H1 (cell line): ENCODE results near the gene CXCL12. TPM values are rescaled to one million over a fixed set of nuclear protein-coding genes. Genes with fewer than 3 reads are reported as not detected.

Source experiments
- CTCF ChIA-PET: fragments of 300-600 bp; sonication (Branson Sonifier 250); formaldehyde crosslinking; loops from one replicate; lab custom pipeline; 2021; ENCODE audit not compliant: partially characterized antibody; lab: Charles Lee
- POLR2A ChIA-PET: fragments of 300-600 bp; sonication (Branson Sonifier 250); formaldehyde crosslinking; loops from one replicate; lab custom pipeline; 2021; ENCODE audit warnings: inconsistent platforms; ENCODE audit not compliant: partially characterized antibody; lab: Charles Lee
- DNase-seq, 2 experiments: peaks; one replicate each; pipeline versions ENCODE4 v3.0.0 to v3.0.0-alpha.2; 2010 to 2022; ENCODE audit warnings: low spot score in 2 of 2, low read depth in 1 of 2, mixed read lengths in 1 of 2
- FAIRE-seq: peaks from 2 replicates; lab custom pipeline; 2011; peaks lifted over from hg19 to GRCh38; lab: Jason Lieb, UNC
- H2AFZ ChIP-seq: 2 replicates; pipeline ENCODE4 v1.8.1; 2012; ENCODE audit warnings: low read length, inconsistent platforms
- H2AK5ac ChIP-seq: 2 replicates; pipeline ENCODE4 v1.6.1; 2013; ENCODE audit warnings: low read depth, low read length
- H2BK120ac ChIP-seq: replicated peaks from 2 replicates; pipeline ENCODE3; 2013; ENCODE audit warnings: low read depth, low read length, inconsistent platforms
- H2BK12ac ChIP-seq: 2 replicates; pipeline ENCODE4 v1.6.1; 2013; ENCODE audit warnings: low read depth, low read length
- H2BK15ac ChIP-seq: 2 replicates; pipeline ENCODE4 v1.6.1; 2013; ENCODE audit warnings: low read length
- H2BK20ac ChIP-seq: 2 replicates; pipeline ENCODE4 v1.6.1; 2013; ENCODE audit warnings: low read length
- H2BK5ac ChIP-seq: 2 replicates; pipeline ENCODE4 v1.6.1; 2013; ENCODE audit warnings: low read depth, low read length
- H3K14ac ChIP-seq: 2 replicates; pipeline ENCODE4 v1.6.1; 2013; ENCODE audit warnings: inconsistent platforms; ENCODE audit not compliant: insufficient read length
- H3K18ac ChIP-seq: 2 replicates; pipeline ENCODE4 v1.6.1; 2013; ENCODE audit warnings: low read length; ENCODE audit errors: extremely low read depth
- H3K23ac ChIP-seq: 2 replicates; pipeline ENCODE4 v1.6.1; 2013; ENCODE audit warnings: inconsistent platforms; ENCODE audit not compliant: insufficient read length
- H3K23me2 ChIP-seq: 2 replicates; pipeline ENCODE4 v1.6.1; 2013; ENCODE audit warnings: low read depth, low read length
- H3K27ac ChIP-seq: 2 replicates; pipeline ENCODE4 v1.6.1; 2011; ENCODE audit warnings: low read depth, low read length, inconsistent platforms
- H3K27me3 ChIP-seq, 4 experiments: replicated peaks in 1 of 4; 1 replicate in 1 of 4; 2 replicates in 3 of 4; pipeline versions ENCODE4 v1.6.1 to v1.8.1; 2011 to 2013; ENCODE audit warnings: low read length in 3 of 4, mild to moderate bottlenecking in 3 of 4, inconsistent platforms in 2 of 4, mixed read lengths in 2 of 4, moderate library complexity in 1 of 4; ENCODE audit not compliant: control insufficient read depth in 3 of 4, insufficient read depth in 3 of 4; ENCODE audit errors: extremely low read depth in 1 of 4
- H3K36me3 ChIP-seq, 4 experiments: 2 replicates each; pipeline versions ENCODE4 v1.6.1 to v1.8.1; 2011 to 2013; ENCODE audit warnings: mild to moderate bottlenecking in 4 of 4, low read length in 3 of 4, moderate library complexity in 2 of 4, control low read depth in 1 of 4, inconsistent platforms in 1 of 4; ENCODE audit not compliant: insufficient read depth in 4 of 4, control insufficient read depth in 2 of 4
- H3K4ac ChIP-seq: replicated peaks from 2 replicates; pipeline ENCODE3; 2013; ENCODE audit warnings: low read length, low read depth, mixed read lengths, inconsistent platforms; ENCODE audit not compliant: insufficient read length
- H3K4me1 ChIP-seq, 4 experiments: replicated peaks in 1 of 4; 1 replicate in 1 of 4; 2 replicates in 3 of 4; pipeline versions ENCODE4 v1.6.1 to v1.8.1; 2011 to 2013; ENCODE audit warnings: low read length in 3 of 4, inconsistent platforms in 2 of 4, mixed read lengths in 1 of 4; ENCODE audit not compliant: insufficient read depth in 4 of 4, control insufficient read depth in 3 of 4
- H3K4me2 ChIP-seq, 2 experiments: 2 replicates each; pipeline versions ENCODE4 v1.6.1 to v1.8.1; 2011 to 2013; ENCODE audit warnings: low read depth in 2 of 2, low read length in 2 of 2, control low read depth in 1 of 2, inconsistent platforms in 1 of 2, mild to moderate bottlenecking in 1 of 2; ENCODE audit not compliant: insufficient read depth in 1 of 2
- H3K4me3 ChIP-seq, 4 experiments: fragments of 200-600, 300-600 bp in 1 of 4; sonication (generic), shearing (Covaris generic), sonication (Bioruptor Twin) in 1 of 4; 2 replicates each; pipeline versions ENCODE4 v1.5.1 to v1.8.1; 2011 to 2016; ENCODE audit warnings: low read length in 4 of 4, low read depth in 3 of 4, control low read depth in 2 of 4, inconsistent platforms in 2 of 4, mild to moderate bottlenecking in 2 of 4, mixed read lengths in 1 of 4, moderate library complexity in 1 of 4; ENCODE audit not compliant: insufficient read depth in 2 of 4; ENCODE audit errors: extremely low read depth in 1 of 4
- H3K56ac ChIP-seq: replicated peaks from 2 replicates; pipeline ENCODE3; 2013; ENCODE audit warnings: low read depth, mild to moderate bottlenecking, mixed read lengths, low read length, inconsistent platforms; ENCODE audit not compliant: insufficient read length
- H3K79me1 ChIP-seq: 2 replicates; pipeline ENCODE4 v1.6.1; 2013; ENCODE audit warnings: low read depth, low read length, control low read depth
- H3K79me2 ChIP-seq, 2 experiments: 2 replicates each; pipeline versions ENCODE4 v1.6.1 to v1.8.1; 2012 to 2013; ENCODE audit warnings: low read length in 2 of 2, mild to moderate bottlenecking in 2 of 2, inconsistent platforms in 1 of 2; ENCODE audit not compliant: insufficient read depth in 2 of 2, control insufficient read depth in 1 of 2
- H3K9ac ChIP-seq, 4 experiments: replicated peaks in 1 of 4; 1 replicate in 1 of 4; 2 replicates in 3 of 4; pipeline versions ENCODE4 v1.6.1 to v1.8.1; 2011 to 2013; ENCODE audit warnings: low read depth in 3 of 4, low read length in 3 of 4, control low read depth in 2 of 4, mild to moderate bottlenecking in 2 of 4, moderate library complexity in 2 of 4, inconsistent platforms in 1 of 4; ENCODE audit errors: extremely low read depth in 1 of 4
- H3K9me3 ChIP-seq, 2 experiments: 2 replicates each; pipeline versions ENCODE4 v1.6.1 to v1.8.1; 2012 to 2013; ENCODE audit warnings: mild to moderate bottlenecking in 2 of 2, moderate library complexity in 2 of 2, control low read depth in 1 of 2, inconsistent platforms in 1 of 2, low read depth in 1 of 2, low read length in 1 of 2, mixed read lengths in 1 of 2; ENCODE audit not compliant: insufficient read depth in 2 of 2
- H4K20me1 ChIP-seq, 2 experiments: replicated peaks in 1 of 2; 2 replicates each; pipeline versions ENCODE3 to v1.8.1; 2011 to 2013; ENCODE audit warnings: inconsistent platforms in 2 of 2, low read length in 2 of 2, mild to moderate bottlenecking in 1 of 2; ENCODE audit not compliant: insufficient read depth in 2 of 2, control insufficient read depth in 1 of 2
- H4K5ac ChIP-seq: 2 replicates; pipeline ENCODE4 v1.6.1; 2013; ENCODE audit warnings: low read length, low read depth, mixed read lengths, inconsistent platforms; ENCODE audit not compliant: insufficient read length
- H4K8ac ChIP-seq: 2 replicates; pipeline ENCODE4 v1.8.0; 2013; ENCODE audit warnings: mild to moderate bottlenecking, moderate library complexity, low read length, inconsistent platforms; ENCODE audit not compliant: insufficient read depth; ENCODE audit errors: extremely low read depth
- H4K91ac ChIP-seq: replicated peaks from 2 replicates; pipeline ENCODE3; 2013; ENCODE audit warnings: low read length, mixed read lengths, inconsistent platforms; ENCODE audit not compliant: insufficient read length
- FOSL1 ChIP-seq: IDR thresholded peaks from 2 replicates; pipeline ENCODE4 v1.6.1; 2011; ENCODE audit warnings: mild to moderate bottlenecking, low read depth, low read length, moderate library complexity; ENCODE audit not compliant: insufficient read depth
- NANOG ChIP-seq: IDR thresholded peaks from 2 replicates; pipeline ENCODE4 v1.6.1; 2011; ENCODE audit warnings: low read length, low read depth, mild to moderate bottlenecking, inconsistent platforms; ENCODE audit not compliant: insufficient read depth, poor library complexity, severe bottlenecking
- POLR2AphosphoS5 ChIP-seq: IDR thresholded peaks from 2 replicates; pipeline ENCODE4 v1.6.1; 2011; ENCODE audit warnings: low read depth, low read length
- RFX5 ChIP-seq: IDR thresholded peaks from 2 replicates; pipeline ENCODE4 v1.6.1; 2011; ENCODE audit warnings: low read depth, low read length, improper control_type of control experiment, borderline replicate concordance
- RXRA ChIP-seq: IDR thresholded peaks from 2 replicates; pipeline ENCODE4 v1.6.1; 2011; ENCODE audit warnings: low read depth, mild to moderate bottlenecking, low read length, moderate library complexity; ENCODE audit not compliant: insufficient read depth
- SIRT6 ChIP-seq: IDR thresholded peaks from one replicate; pipeline ENCODE4 v1.7.1; 2012; ENCODE audit warnings: low read length, inconsistent platforms
- SP1 ChIP-seq: IDR thresholded peaks from 2 replicates; pipeline ENCODE4 v1.6.1; 2011; ENCODE audit warnings: low read depth, low read length
- TAF7 ChIP-seq: optimal IDR thresholded peaks from 2 replicates; pipeline ENCODE3; 2011; ENCODE audit warnings: low read depth, mild to moderate bottlenecking, inconsistent platforms, low read length, moderate library complexity, borderline replicate concordance
- TCF12 ChIP-seq: IDR thresholded peaks from 2 replicates; pipeline ENCODE4 v1.6.1; 2011; ENCODE audit warnings: low read depth, mild to moderate bottlenecking, low read length
- WGBS, 2 experiments: shearing (Covaris generic) in 1 of 2; methylation state at CpG; one replicate each; pipeline versions ENCODE4 v1.1.6 to v1.1.7; 2013 to 2015; ENCODE audit warnings: low lambda C conversion rate in 2 of 2, mixed read lengths in 2 of 2, inconsistent platforms in 1 of 2, low coverage in 1 of 2, missing lambda C conversion rate in 1 of 2; ENCODE audit not compliant: insufficient replicate concordance in 2 of 2, insufficient coverage in 1 of 2, insufficient read length in 1 of 2; ENCODE audit errors: extremely low coverage in 1 of 2, missing lambda C conversion rate in 1 of 2; 5-methylcytosine and 5-hydroxymethylcytosine counted together
- polyA plus RNA-seq, 7 experiments: library from polyadenylated mRNA; depleted of rRNA in 3 of 7; stranded (reverse) in 5 of 7; unstranded in 2 of 7; fragments of >200 nt in 5 of 7; fragments of 200-250 nt in 2 of 7; gene quantifications; 1 replicate in 5 of 7; 2 replicates in 1 of 7; 4 replicates in 1 of 7; pipeline versions ENCODE4 v1.2.1 to v1.2.3, GENCODE V29; 2011 to 2013; ENCODE audit warnings: missing spikeins in 2 of 7, mixed read lengths in 2 of 7
- total RNA-seq: library from RNA; stranded (reverse); fragmentation: NEBNext Ultra II Directional; extraction: Animal tissue kit (Norgen Biotek cat#: 25700); gene quantifications from 2 replicates; pipeline ENCODE4 v1.2.1, GENCODE V29; 2021
- TF ChIP-seq, protein P1 (sequence below): IDR thresholded peaks from 2 replicates; pipeline ENCODE4 v1.6.1; 2011; ENCODE audit warnings: low read depth, mild to moderate bottlenecking, low read length; ENCODE audit not compliant: insufficient read depth
- TF ChIP-seq, protein P2 (sequence below): IDR thresholded peaks from 2 replicates; pipeline ENCODE4 v1.6.1; 2011; ENCODE audit warnings: low read length, improper control_type of control experiment

The CXCL12 gene
- total and polyA plus RNA-seq, 2 of the 8 experiments (the other 6 are each of a cell fraction or from before 2014, with no cell fraction given), result 51.4 to 53.8 TPM

DNA sequence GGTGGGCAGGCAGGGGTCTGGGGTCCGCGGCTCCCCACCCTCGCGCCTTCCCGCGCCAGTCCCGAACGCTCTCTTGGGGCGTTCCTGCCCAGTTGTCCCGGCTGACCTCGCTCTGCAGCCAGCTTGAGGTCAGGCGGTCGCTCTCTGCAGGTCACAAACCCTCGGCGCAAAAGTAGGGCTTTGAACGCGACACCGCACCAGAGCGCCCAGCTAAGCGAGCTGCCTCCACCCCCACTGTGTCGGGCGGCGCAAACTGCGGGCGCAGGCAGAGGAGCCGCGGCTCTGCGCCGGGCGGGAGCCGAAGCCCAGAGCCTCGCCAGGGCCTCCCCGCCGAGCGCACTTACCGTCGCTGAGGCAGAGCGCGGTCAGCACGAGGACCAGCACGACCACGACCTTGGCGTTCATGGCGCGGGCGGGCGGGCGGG, 284 bp downstream of the CXCL12 start:
- Histone ChIP-seq H4K5ac (peak overlapping the region; percentile 24), H4K91ac (peak overlapping the region; percentile 62), H3K4ac (peak overlapping the region; percentile 23), H3K9ac (peak overlapping the region; percentile 12 to 62 (median 23); a peak in 6 of 7 replicates), H3K4me2 (peak overlapping the region; percentile 97 to 98), H2AK5ac (peak overlapping the region; percentile 90; the same call in 1 of the 2 replicates), H3K23me2 (peaks cover 34% of the 10 kb centered on the region; the same call in 1 of the 2 replicates), H3K79me1 (peaks cover 7% of the 10 kb centered on the region), H3K4me3 (peak overlapping the region; percentile 64 to 83 (median 72)), H4K20me1 (peaks cover 0 to 13% of the 10 kb centered on the region in 2 experiments), H2BK12ac (peak overlapping the region; percentile 68; the same call in 1 of the 2 replicates), H3K18ac (peak overlapping the region; percentile 9), H3K4me1 (peaks cover 16 to 47% (median 28%) of the 10 kb centered on the region in 4 experiments), H4K8ac (peak overlapping the region; percentile 83; the same call in 1 of the 2 replicates), H3K27ac (no peak overlapping the region), H2BK15ac (no peak overlapping the region; the same call in 1 of the 2 replicates), H3K56ac (peak overlapping the region; percentile 34), H3K27me3 (peaks cover 2 to 33% (median 26%) of the 10 kb centered on the region in 4 experiments), H3K36me3 (peaks cover 0 to 11% (median 2%) of the 10 kb centered on the region in 4 experiments; a peak in 3 of 8 replicates), H2BK5ac (peak overlapping the region; percentile 81; the same call in 1 of the 2 replicates), H2AFZ (no peak overlapping the region), H3K79me2 (peaks cover 6 to 47% of the 10 kb centered on the region in 2 experiments; a peak in 2 of 4 replicates), H2BK120ac (peak overlapping the region; percentile 65), H3K23ac (no peak overlapping the region), H2BK20ac (no peak overlapping the region), H3K14ac (no peak overlapping the region), H3K9me3 (no peaks in the 10 kb centered on the region; a peak in 1 of 4 replicates)
- ChIA-PET CTCF (interaction anchor here (1.0 to 3.1 kb wide), 7 partner anchors 12 to 481 kb away, joined by 3 to 6 read pairs (median 4); no protein-coding TSS in a partner anchor), POLR2A (interaction anchor here (0.7 to 6.5 kb wide), 5 partner anchors 12 to 736 kb away, joined by 3 to 60 read pairs (median 3); partner anchors contain the start of gene ZNF32)
- FAIRE-seq (no peak), DNase-seq (no peak)
- 1% methylated on average over 20 of the region's 48 CpGs; no CpG with 5 or more reads in 1 of the 2 experiments for WGBS, 2 experiments
- TF ChIP-seq, protein P1, sequence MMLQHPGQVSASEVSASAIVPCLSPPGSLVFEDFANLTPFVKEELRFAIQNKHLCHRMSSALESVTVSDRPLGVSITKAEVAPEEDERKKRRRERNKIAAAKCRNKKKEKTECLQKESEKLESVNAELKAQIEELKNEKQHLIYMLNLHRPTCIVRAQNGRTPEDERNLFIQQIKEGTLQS, result no peak
- no peak for TF ChIP-seq FOSL1
- TF ChIP-seq RXRA, result no peak
- no peak for TF ChIP-seq POLR2AphosphoS5
- no peak for TF ChIP-seq TCF12
- no peak for TF ChIP-seq SP1
- no peak for TF ChIP-seq SIRT6
- TF ChIP-seq, protein P2, sequence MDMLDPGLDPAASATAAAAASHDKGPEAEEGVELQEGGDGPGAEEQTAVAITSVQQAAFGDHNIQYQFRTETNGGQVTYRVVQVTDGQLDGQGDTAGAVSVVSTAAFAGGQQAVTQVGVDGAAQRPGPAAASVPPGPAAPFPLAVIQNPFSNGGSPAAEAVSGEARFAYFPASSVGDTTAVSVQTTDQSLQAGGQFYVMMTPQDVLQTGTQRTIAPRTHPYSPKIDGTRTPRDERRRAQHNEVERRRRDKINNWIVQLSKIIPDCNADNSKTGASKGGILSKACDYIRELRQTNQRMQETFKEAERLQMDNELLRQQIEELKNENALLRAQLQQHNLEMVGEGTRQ, result no peak
- no peak for TF ChIP-seq TAF7
- no peak for TF ChIP-seq RFX5
- TF ChIP-seq NANOG, result no peak
